Caco-2 (cell line): ENCODE data around the gene ZBTB7B. TPM values are rescaled to one million over a fixed set of nuclear protein-coding genes. Genes with fewer than 3 reads are reported as not detected.

Experiments
- BruUV-seq: library from RNA; stranded (reverse); fragments of 400-500 nt; replicated peaks from 2 replicates; lab custom pipeline; 2021; lab: Mats Ljungman, UMichigan
- CTCF ChIA-PET: fragments of 300-600 bp; sonication (Branson Sonifier 250); formaldehyde crosslinking; loops from one replicate; lab custom pipeline; 2022; ENCODE audit warnings: antibody characterized with exemption; lab: Charles Lee
- POLR2A ChIA-PET: fragments of 300-600 bp; sonication (Branson Sonifier 250); formaldehyde crosslinking; loops from one replicate; lab custom pipeline; 2022; ENCODE audit warnings: antibody characterized with exemption; lab: Charles Lee
- DNase-seq, 2 experiments: peaks; one replicate each; pipeline versions ENCODE4 v3.0.0 to v3.0.0-alpha.2; 2020 to 2022
- H3K27me3 ChIP-seq: replicated peaks from 2 replicates; pipeline ENCODE4 v1.6.0; 2011; ENCODE audit warnings: low read length; ENCODE audit not compliant: control insufficient read depth, insufficient read depth
- H3K36me3 ChIP-seq: 2 replicates; pipeline ENCODE4 v1.5.1; 2011; ENCODE audit warnings: low read length; ENCODE audit not compliant: control insufficient read depth, insufficient read depth
- H3K4me1 ChIP-seq: fragments of 250-450 bp; sonication (Bioruptor Pico); 2 replicates; pipeline ENCODE4 v1.5.1; 2020; ENCODE audit warnings: mild to moderate bottlenecking
- H3K4me3 ChIP-seq: 2 replicates; pipeline ENCODE4 v1.5.1; 2011; ENCODE audit warnings: low read depth, mild to moderate bottlenecking, control low read depth, low read length
- H3K9me3 ChIP-seq: fragments of 250-450 bp; sonication (Bioruptor Pico); 2 replicates; pipeline ENCODE4 v1.5.1; 2020; ENCODE audit warnings: mild to moderate bottlenecking, moderate library complexity
- H3K27ac Mint-ChIP-seq: one replicate; pipeline ENCODE4 v1.8.0; 2022; ENCODE audit warnings: mixed read lengths; ENCODE audit not compliant: unreplicated experiment
- H3K27me3 Mint-ChIP-seq: one replicate; pipeline ENCODE4 v1.8.0; 2022; ENCODE audit warnings: mixed read lengths; ENCODE audit not compliant: insufficient read depth, unreplicated experiment
- H3K36me3 Mint-ChIP-seq: one replicate; pipeline ENCODE4 v1.8.0; 2022; ENCODE audit warnings: mild to moderate bottlenecking, mixed read lengths; ENCODE audit not compliant: insufficient read depth, unreplicated experiment
- H3K4me1 Mint-ChIP-seq: one replicate; pipeline ENCODE4 v1.8.0; 2022; ENCODE audit warnings: low read depth, mixed read lengths; ENCODE audit not compliant: unreplicated experiment
- H3K4me3 Mint-ChIP-seq: one replicate; pipeline ENCODE4 v1.8.0; 2022; ENCODE audit warnings: mild to moderate bottlenecking, moderate library complexity, mixed read lengths; ENCODE audit not compliant: unreplicated experiment
- H3K9me3 Mint-ChIP-seq: one replicate; pipeline ENCODE4 v1.8.0; 2022; ENCODE audit warnings: mixed read lengths; ENCODE audit not compliant: unreplicated experiment
- intact Hi-C: fragments of 100-400 bp; cut with micrococcal nuclease; formaldehyde crosslinking; loops from one replicate; pipeline ENCODE4 v1.10.0; 2022; ENCODE audit not compliant: unreplicated experiment
- total RNA-seq: library from RNA; stranded (reverse); gene quantifications from 2 replicates; pipeline ENCODE4 v1.2.3, GENCODE V29; 2022
- TF ChIP-seq, protein P1 (sequence below), 2 experiments: fragments of 200-600 bp in 1 of 2; IDR thresholded peaks; 1 replicate in 1 of 2; 2 replicates in 1 of 2; pipeline versions ENCODE4 v1.5.1 to v1.8.0; 2011 to 2022; ENCODE audit warnings: antibody characterized with exemption in 1 of 2, control low read depth in 1 of 2, inconsistent platforms in 1 of 2, low read depth in 1 of 2, low read length in 1 of 2, mild to moderate bottlenecking in 1 of 2, moderate library complexity in 1 of 2; ENCODE audit not compliant: insufficient read depth in 1 of 2, severe bottlenecking in 1 of 2, unreplicated experiment in 1 of 2

The ZBTB7B gene
- total RNA-seq, 1 experiment from 2014 or later, result 46.8 TPM

- DNase-seq, result no peak
- Mint-ChIP-seq H3K27me3 (peaks cover 4% of the 10 kb centered on the region), H3K27ac (no peak overlapping the region), H3K9me3 (no peaks in the 10 kb centered on the region), H3K4me1 (peaks cover under 1% of the 10 kb centered on the region), H3K4me3 (no peak overlapping the region), H3K36me3 (no peaks in the 10 kb centered on the region)
- Histone ChIP-seq H3K27me3 (no peaks in the 10 kb centered on the region), H3K4me3 (no peak overlapping the region), H3K4me1 (no peaks in the 10 kb centered on the region), H3K9me3 (no peaks in the 10 kb centered on the region), H3K36me3 (no peaks in the 10 kb centered on the region)
- no TSS peak for BruUV-seq
- intact Hi-C loops, result no loop called here
- ChIA-PET CTCF (no interaction called here), POLR2A (no interaction called here)
- TF ChIP-seq, protein P1, sequence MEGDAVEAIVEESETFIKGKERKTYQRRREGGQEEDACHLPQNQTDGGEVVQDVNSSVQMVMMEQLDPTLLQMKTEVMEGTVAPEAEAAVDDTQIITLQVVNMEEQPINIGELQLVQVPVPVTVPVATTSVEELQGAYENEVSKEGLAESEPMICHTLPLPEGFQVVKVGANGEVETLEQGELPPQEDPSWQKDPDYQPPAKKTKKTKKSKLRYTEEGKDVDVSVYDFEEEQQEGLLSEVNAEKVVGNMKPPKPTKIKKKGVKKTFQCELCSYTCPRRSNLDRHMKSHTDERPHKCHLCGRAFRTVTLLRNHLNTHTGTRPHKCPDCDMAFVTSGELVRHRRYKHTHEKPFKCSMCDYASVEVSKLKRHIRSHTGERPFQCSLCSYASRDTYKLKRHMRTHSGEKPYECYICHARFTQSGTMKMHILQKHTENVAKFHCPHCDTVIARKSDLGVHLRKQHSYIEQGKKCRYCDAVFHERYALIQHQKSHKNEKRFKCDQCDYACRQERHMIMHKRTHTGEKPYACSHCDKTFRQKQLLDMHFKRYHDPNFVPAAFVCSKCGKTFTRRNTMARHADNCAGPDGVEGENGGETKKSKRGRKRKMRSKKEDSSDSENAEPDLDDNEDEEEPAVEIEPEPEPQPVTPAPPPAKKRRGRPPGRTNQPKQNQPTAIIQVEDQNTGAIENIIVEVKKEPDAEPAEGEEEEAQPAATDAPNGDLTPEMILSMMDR (IDR thresholded peaks at IDR 0.05; ENCODE audit: insufficient read depth in 1 of 2, low read depth in 1 of 2, low read length in 1 of 2, severe bottlenecking in 1 of 2, unreplicated experiment in 1 of 2), result no peak
Measured at GRCh38 chr1:155032886-155033285, 30.3 kb downstream of the ZBTB7B start.

DNA sequence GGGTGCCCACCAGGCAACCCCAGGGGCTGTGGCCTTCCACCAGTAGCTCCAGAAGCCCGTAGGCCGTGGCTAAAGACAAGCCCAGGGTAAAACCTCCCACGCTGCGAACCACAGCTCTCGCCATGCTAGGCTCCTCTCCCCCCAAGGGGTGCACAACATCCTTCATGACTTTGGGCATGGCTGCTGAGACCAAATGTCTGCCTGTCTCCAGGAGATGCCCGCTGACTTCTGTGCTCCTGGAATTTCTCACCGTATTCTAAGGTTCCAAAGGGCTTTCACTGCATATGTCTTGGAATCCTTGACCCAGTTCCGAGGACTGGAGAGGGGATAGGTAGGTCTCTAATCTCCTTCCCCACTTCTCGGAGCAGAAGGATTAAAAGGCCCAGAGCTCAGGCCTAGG, 30.9 kb downstream of the ZBTB7B start, which contains the start of the genes DCST1 and DCST2:
TSS of gene DCST1 (plus strand) at position 301 of the 400 bp plus-strand sequence. CDS start 213 bp downstream, outside the sequence.
TSS of gene DCST2 (minus strand) at position 258 of the 400 bp plus-strand sequence. CDS start at position 178, 80 bp downstream.
- CTCF ChIA-PET, result interaction anchor here (1.1 kb wide), 1 partner anchor 16 kb away, joined by 3 read pairs; no protein-coding TSS in a partner anchor
- H3K27ac Mint-ChIP-seq, result no peak within 1 kb of the TSS

DNA sequence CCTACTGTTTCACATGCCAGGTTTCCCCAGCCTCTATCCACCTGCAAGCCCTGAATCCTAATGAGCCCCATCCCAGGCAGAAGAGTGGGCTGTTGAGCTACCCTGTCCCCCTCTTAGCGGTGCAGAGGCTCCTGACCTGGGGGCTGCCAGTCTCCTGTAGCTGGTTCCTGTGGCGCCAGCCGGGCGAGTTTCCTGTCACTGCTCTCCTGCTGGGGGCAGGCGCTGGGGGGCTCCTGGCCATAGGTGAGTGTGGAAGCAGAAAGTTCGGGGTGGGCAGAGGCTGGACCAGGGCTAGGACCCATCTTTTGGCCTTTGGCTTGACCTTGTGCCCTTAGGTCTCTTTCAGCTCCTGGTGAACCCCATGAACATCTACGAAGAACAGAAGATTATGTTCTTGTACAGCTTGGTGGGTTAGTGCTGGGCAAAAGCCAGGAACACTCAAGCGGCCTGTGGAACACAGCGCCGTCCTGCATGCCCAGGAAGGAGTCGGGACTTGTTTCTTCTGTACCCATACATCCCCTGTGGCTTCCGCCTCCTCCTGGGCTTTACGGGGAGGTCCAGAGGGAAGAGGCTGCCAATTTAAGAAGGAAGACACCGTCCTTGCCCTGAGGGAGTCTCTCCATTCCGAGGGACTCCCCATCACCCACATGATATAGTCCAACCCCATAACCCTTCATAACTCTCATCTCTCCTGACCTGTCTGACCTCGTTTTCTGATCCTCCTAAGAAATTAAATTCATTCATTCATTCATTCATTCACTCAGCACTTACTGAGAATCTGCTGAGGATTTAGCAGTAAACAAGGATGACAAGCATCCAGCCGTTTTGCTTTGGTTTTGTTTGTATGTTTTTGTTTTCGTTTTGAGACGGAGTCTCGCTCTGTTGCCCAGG, 32.0 kb downstream of the ZBTB7B start:
- no peak overlapping the region for H3K4me3 Mint-ChIP-seq
- H3K9me3 Mint-ChIP-seq, result no peaks in the 10 kb centered on the region
- DNase-seq, result no peak
- H3K27me3 ChIP-seq, result no peaks in the 10 kb centered on the region
- H3K27me3 Mint-ChIP-seq, result peaks cover 4% of the 10 kb centered on the region
- no TSS peak for BruUV-seq
- ChIA-PET CTCF (interaction anchor here (0.8 to 1.1 kb wide), 2 partner anchors 10 to 17 kb away, joined by 3 to 5 read pairs; no protein-coding TSS in a partner anchor), POLR2A (no interaction called here)
- no peak overlapping the region for H3K27ac Mint-ChIP-seq
- no peaks in the 10 kb centered on the region for H3K9me3 ChIP-seq
- H3K36me3 Mint-ChIP-seq, result no peaks in the 10 kb centered on the region
- no peaks in the 10 kb centered on the region for H3K36me3 ChIP-seq
- H3K4me3 ChIP-seq, result no peak overlapping the region
- no peaks in the 10 kb centered on the region for H3K4me1 ChIP-seq
- TF ChIP-seq, protein P1 (IDR thresholded peaks at IDR 0.05; ENCODE audit: insufficient read depth in 1 of 2, low read depth in 1 of 2, low read length in 1 of 2, severe bottlenecking in 1 of 2, unreplicated experiment in 1 of 2), result no peak
- peaks cover 10% of the 10 kb centered on the region for H3K4me1 Mint-ChIP-seq
- intact Hi-C loops, result no loop called here

More for the DNA sequence above, 30.9 kb downstream of the ZBTB7B start, which contains the start of the genes DCST1 and DCST2:
- Mint-ChIP-seq H3K36me3 (no peaks in the 10 kb centered on the region), H3K4me1 (peaks cover 6% of the 10 kb centered on the region), H3K27me3 (peaks cover 4% of the 10 kb centered on the region), H3K4me3 (no peak within 1 kb of the TSS), H3K9me3 (no peaks in the 10 kb centered on the region)
- no peak for DNase-seq
- Histone ChIP-seq H3K4me1 (no peaks in the 10 kb centered on the region), H3K27me3 (no peaks in the 10 kb centered on the region), H3K4me3 (no peak within 1 kb of the TSS), H3K36me3 (no peaks in the 10 kb centered on the region), H3K9me3 (no peaks in the 10 kb centered on the region)
- BruUV-seq, result no TSS peak
- intact Hi-C loops, result no loop called here
- POLR2A ChIA-PET, result no interaction called here
- TF ChIP-seq, protein P1 (IDR thresholded peaks at IDR 0.05; ENCODE audit: insufficient read depth in 1 of 2, low read depth in 1 of 2, low read length in 1 of 2, severe bottlenecking in 1 of 2, unreplicated experiment in 1 of 2), result no peak
